Left ventricle myocardium superior (tissue), 1 donor: ENCODE results near the gene ATL3. TPM values are rescaled to one million over a fixed set of nuclear protein-coding genes. Genes with fewer than 3 reads are reported as not detected.
A peak's percentile ranks its signal among the peaks of the same experiment; 100 is the strongest.
"Not testable (repeated sequence)": the region's sequence is repeated elsewhere in the genome, so short reads cannot be mapped to it uniquely, and the experiment has no call there.

Experiments
- ATAC-seq: fragments of 200-7000 bp; cut with Tn5 transposase; one replicate; pipeline ENCODE4 v1.9.1; 2020; ENCODE audit warnings: mild to moderate bottlenecking, moderate library complexity
- DNase-seq: peaks from one replicate; pipeline ENCODE4 v3.0.0-alpha.2; 2020
- intact Hi-C: fragments of 100-400 bp; cut with micrococcal nuclease; formaldehyde crosslinking; loops from one replicate; pipeline ENCODE4 v1.11.0; 2022
- total RNA-seq: library from RNA; stranded (reverse); fragmentation: NEBNext Ultra II Directional; extraction: Animal tissue kit (Norgen Biotek cat#: 25700); gene quantifications from one replicate; pipeline ENCODE4 v1.2.1, GENCODE V29; 2021
- donor health status: DM: no; HTN: yes; CAD: no; lungs with severe emphysema.

The ATL3 gene
- total RNA-seq, 1 donor from 2014 or later = 13.6 TPM

GRCh38 chr11:63602290-63603179 is 68.6 kb downstream of the ATL3 start:
- intact Hi-C loops, DNase-seq: not testable (repeated sequence)
- peak; percentile 24 for ATAC-seq

- intact Hi-C loops = no loop called here
- no peak for ATAC-seq
- DNase-seq = no peak
Measured at GRCh38 chr11:63599211-63600122, 71.7 kb downstream of the ATL3 start.

GRCh38 chr11:63598556-63598955 is 72.6 kb downstream of the ATL3 start:
- intact Hi-C loops = no loop called here
- ATAC-seq (no peak), DNase-seq (no peak)

- ATAC-seq (no peak), DNase-seq (no peak)
- intact Hi-C loops = no loop called here
Measured at GRCh38 chr11:63595296-63595695, 75.9 kb downstream of the ATL3 start.

GRCh38 chr11:63592975-63593395 is 78.2 kb downstream of the ATL3 start:
- intact Hi-C loops = no loop called here
- ATAC-seq = no peak

GRCh38 chr11:63590024-63590788 is 81.0 kb downstream of the ATL3 start:
- intact Hi-C loops = no loop called here
- DNase-seq = no peak
- no peak for ATAC-seq

More at GRCh38 chr11:63592975-63593395, 78.2 kb downstream of the ATL3 start:
- DNase-seq = no peak

GRCh38 chr11:63589000-63589399 is 82.2 kb downstream of the ATL3 start:
- intact Hi-C loops = no loop called here
- DNase-seq (peak; percentile 49), ATAC-seq (peak; percentile 66)

- ATAC-seq = no peak
- DNase-seq = no peak
- intact Hi-C loops = no loop called here
Measured at GRCh38 chr11:63586451-63587166, 84.6 kb downstream of the ATL3 start.

GRCh38 chr11:63583357-63583677 is 87.9 kb downstream of the ATL3 start:
- DNase-seq (no peak), ATAC-seq (no peak)
- intact Hi-C loops = no loop called here

GRCh38 chr11:63581224-63581623 is 90.0 kb downstream of the ATL3 start:
- intact Hi-C loops, DNase-seq, ATAC-seq: not testable (repeated sequence)

- ATAC-seq, DNase-seq, intact Hi-C loops: not testable (repeated sequence)
Measured at GRCh38 chr11:63578882-63579281, 92.3 kb downstream of the ATL3 start.

GRCh38 chr11:63574856-63575602 is 96.1 kb downstream of the ATL3 start:
- intact Hi-C loops = no loop called here
- ATAC-seq (peak; percentile 91), DNase-seq (peak; percentile 50)

Other genes starting within 250 kb of the ATL3 start
- gene PLAAT5, start 180.2 kb downstream of the ATL3 start, total RNA-seq = 1.5 TPM
- 0.72 TPM for gene LGALS12, start 165.3 kb downstream of the ATL3 start, total RNA-seq
- gene PLAAT4, start 134.6 kb downstream of the ATL3 start, total RNA-seq = 25.3 TPM
- not detected for gene PLAAT2, start 108.0 kb downstream of the ATL3 start, total RNA-seq
- 149 TPM for gene PLAAT3, start 56.9 kb downstream of the ATL3 start, total RNA-seq
- gene RTN3, start 10.1 kb upstream of the ATL3 start, total RNA-seq = 44.8 TPM
- 16.4 TPM for gene ZFTA, start 97.4 kb upstream of the ATL3 start, total RNA-seq
- gene SPINDOC, start 142.1 kb upstream of the ATL3 start, total RNA-seq = 13.1 TPM
- gene MARK2, start 167.7 kb upstream of the ATL3 start, total RNA-seq = 49.4 TPM
- 14.5 TPM for gene RCOR2, start 245.8 kb upstream of the ATL3 start, total RNA-seq